IMR-90 (cell line): ENCODE results near the gene DICER1. TPM values are rescaled to one million over a fixed set of nuclear protein-coding genes. Genes with fewer than 3 reads are reported as not detected.

Experiments used
- ATAC-seq: fragments of 200-7000 bp; cut with Tn5 transposase; 2 replicates; pipeline ENCODE4 v1.9.1; 2020; ENCODE audit warnings: low read depth, mild to moderate bottlenecking, moderate library complexity
- BruUV-seq: library from RNA; stranded (reverse); fragments of 400-500 nt; replicated peaks from 2 replicates; lab custom pipeline; 2021; lab: Mats Ljungman, UMichigan
- CTCF ChIA-PET: fragments of 300-600 bp; formaldehyde crosslinking; extraction: SDS; loops from one replicate; lab custom pipeline; 2021; ENCODE audit warnings: antibody characterized with exemption; lab: Yijun Ruan, JAX
- POLR2A ChIA-PET: fragments of 300-600 bp; sonication (Branson Sonifier 250); formaldehyde crosslinking; loops from one replicate; lab custom pipeline; 2022; ENCODE audit warnings: antibody characterized with exemption; ENCODE audit not compliant: unreplicated experiment; lab: Charles Lee
- DNase-seq: peaks from one replicate; pipeline ENCODE4 v3.0.0; 2013
- H2AFZ ChIP-seq: replicated peaks from 2 replicates; pipeline ENCODE3; 2013; ENCODE audit warnings: low read length, mild to moderate bottlenecking; ENCODE audit not compliant: poor library complexity
- H2AK5ac ChIP-seq: 2 replicates; pipeline ENCODE4 v1.6.1; 2013; ENCODE audit warnings: low read depth, low read length, inconsistent platforms
- H2AK9ac ChIP-seq: replicated peaks from 2 replicates; pipeline ENCODE3; 2013; ENCODE audit warnings: mild to moderate bottlenecking, low read depth, low read length, moderate library complexity; ENCODE audit not compliant: poor library complexity
- H2BK120ac ChIP-seq: 2 replicates; pipeline ENCODE4 v1.6.1; 2013; ENCODE audit warnings: low read depth, low read length, inconsistent platforms
- H2BK15ac ChIP-seq: 3 replicates; pipeline ENCODE4 v1.6.1; 2013; ENCODE audit warnings: low read depth, low read length, inconsistent platforms
- H2BK20ac ChIP-seq: 2 replicates; pipeline ENCODE4 v1.6.1; 2013; ENCODE audit warnings: low read depth, mild to moderate bottlenecking, inconsistent platforms, low read length, moderate library complexity
- H2BK5ac ChIP-seq: 2 replicates; pipeline ENCODE4 v1.6.1; 2013; ENCODE audit warnings: mild to moderate bottlenecking, low read depth, low read length, inconsistent platforms; ENCODE audit not compliant: poor library complexity, severe bottlenecking
- H3K14ac ChIP-seq: replicated peaks from 2 replicates; pipeline ENCODE4 v1.6.1; 2013; ENCODE audit warnings: low read depth, low read length, inconsistent platforms
- H3K18ac ChIP-seq: 2 replicates; pipeline ENCODE4 v1.6.1; 2013; ENCODE audit warnings: low read depth, low read length, control low read depth
- H3K23ac ChIP-seq: 2 replicates; pipeline ENCODE4 v1.6.1; 2013; ENCODE audit warnings: low read depth, low read length, inconsistent platforms
- H3K27ac ChIP-seq: 2 replicates; pipeline ENCODE4 v1.5.1; 2013; ENCODE audit warnings: mild to moderate bottlenecking, control low read depth, low read length; ENCODE audit not compliant: insufficient read depth
- H3K27me3 ChIP-seq: 2 replicates; pipeline ENCODE4 v1.6.1; 2013; ENCODE audit warnings: low read length; ENCODE audit not compliant: control insufficient read depth, insufficient read depth
- H3K36me3 ChIP-seq: 2 replicates; pipeline ENCODE4 v1.6.1; 2013; ENCODE audit warnings: low read length, mixed read lengths; ENCODE audit not compliant: control insufficient read depth, insufficient read depth
- H3K4ac ChIP-seq: 2 replicates; pipeline ENCODE4 v1.6.1; 2013; ENCODE audit warnings: low read depth, low read length, inconsistent platforms
- H3K4me1 ChIP-seq: 2 replicates; pipeline ENCODE4 v1.6.1; 2013; ENCODE audit warnings: low read length, mixed read lengths; ENCODE audit not compliant: control insufficient read depth, insufficient read depth
- H3K4me2 ChIP-seq: 2 replicates; pipeline ENCODE4 v1.6.1; 2013; ENCODE audit warnings: low read depth, mild to moderate bottlenecking, control low read depth, low read length, moderate library complexity
- H3K4me3 ChIP-seq: 2 replicates; pipeline ENCODE4 v1.5.1; 2013; ENCODE audit warnings: low read depth, mild to moderate bottlenecking, control low read depth, low read length, moderate library complexity; ENCODE audit not compliant: insufficient read depth
- H3K56ac ChIP-seq: 2 replicates; pipeline ENCODE4 v1.6.1; 2013; ENCODE audit warnings: low read length, inconsistent platforms; ENCODE audit not compliant: insufficient read depth; ENCODE audit errors: extremely low read depth
- H3K79me1 ChIP-seq, 2 experiments: 2 replicates each; pipeline ENCODE4 v1.6.1; 2013; ENCODE audit warnings: low read length in 2 of 2, inconsistent platforms in 1 of 2, low read depth in 1 of 2
- H3K9ac ChIP-seq: 2 replicates; pipeline ENCODE4 v1.6.1; 2013; ENCODE audit warnings: low read depth, low read length, control low read depth
- H3K9me1 ChIP-seq: 2 replicates; pipeline ENCODE4 v1.6.1; 2013; ENCODE audit warnings: low read length, inconsistent platforms; ENCODE audit not compliant: insufficient read depth
- H3K9me3 ChIP-seq: 2 replicates; pipeline ENCODE4 v1.6.1; 2013; ENCODE audit warnings: low read length; ENCODE audit not compliant: control insufficient read depth, insufficient read depth
- H4K20me1 ChIP-seq: 2 replicates; pipeline ENCODE4 v1.6.1; 2013; ENCODE audit warnings: low read length, inconsistent platforms; ENCODE audit not compliant: insufficient read depth
- H4K5ac ChIP-seq: 2 replicates; pipeline ENCODE4 v1.6.1; 2013; ENCODE audit warnings: mild to moderate bottlenecking, low read depth, low read length, control low read depth
- H4K8ac ChIP-seq, 2 experiments: 2 replicates each; pipeline ENCODE4 v1.6.1; 2013; ENCODE audit warnings: low read depth in 2 of 2, low read length in 2 of 2, control low read depth in 1 of 2, inconsistent platforms in 1 of 2
- H4K91ac ChIP-seq: 2 replicates; pipeline ENCODE4 v1.6.1; 2013; ENCODE audit warnings: low read depth, low read length, inconsistent platforms; ENCODE audit not compliant: insufficient read depth
- NFE2L2 ChIP-seq: fragments of 150-350 bp; IDR thresholded peaks from 2 replicates; pipeline ENCODE4 v1.6.1; 2016; ENCODE audit warnings: low read depth, mild to moderate bottlenecking, low read length
- WGBS, 2 experiments: methylation state at CpG; one replicate each; pipeline versions ENCODE4 v1.1.5 to v1.1.7; 2013; ENCODE audit warnings: missing lambda C conversion rate in 2 of 2; ENCODE audit not compliant: insufficient read length in 1 of 2; ENCODE audit errors: extremely low coverage in 2 of 2; 5-methylcytosine and 5-hydroxymethylcytosine counted together
- dilution Hi-C: fragments of 300-500 bp; cut with HindIII; formaldehyde crosslinking; loops from one replicate; pipeline ENCODE4 v1.14.3; 2018; ENCODE audit warnings: low sequenced_read_pairs; ENCODE audit not compliant: unreplicated experiment
- in situ Hi-C: fragments of 300-500 bp; cut with MboI; formaldehyde crosslinking; loops from 3 replicates; pipeline ENCODE4 v1.14.3; 2019; ENCODE audit warnings: low sequenced_read_pairs, inconsistent platforms, mixed read lengths
- intact Hi-C: fragments of 100-400 bp; cut with micrococcal nuclease; formaldehyde crosslinking; loops from 2 replicates; pipeline ENCODE4 v1.10.0; 2022
- polyA plus RNA-seq, 3 experiments: library from polyadenylated mRNA; depleted of rRNA; stranded (reverse); fragments of >200 nt; gene quantifications; 2 replicates each; pipeline ENCODE4 v1.2.3, GENCODE V29; 2012; ENCODE audit warnings: low replicate concordance in 1 of 3
- total RNA-seq: library from RNA; depleted of rRNA; stranded (reverse); fragments of >200 nt; gene quantifications from 2 replicates; pipeline ENCODE4 v1.2.3, GENCODE V29; 2012

Gene DICER1
- total and polyA plus RNA-seq, 2 of the 4 experiments (the other 2 are of a cell fraction), result 9.7 to 49.5 TPM

GRCh38 chr14:95197551-95197950 lies 40.2 kb upstream of the DICER1 start:
- in situ Hi-C loops (no loop called here), intact Hi-C loops (loop anchor here (10.0 kb wide), 1 partner anchor 513 kb away; no protein-coding TSS in a partner anchor), dilution Hi-C loops (no loop called here)
- no peak overlapping the region for H4K5ac ChIP-seq
- H2AFZ ChIP-seq, result no peak overlapping the region
- no peak overlapping the region for H2BK20ac ChIP-seq
- H4K8ac ChIP-seq, result no peak overlapping the region
- H2BK5ac ChIP-seq, result no peak overlapping the region
- H3K4me1 ChIP-seq, result no peaks in the 10 kb centered on the region
- H3K4me2 ChIP-seq, result no peak overlapping the region
- no peaks in the 10 kb centered on the region for H3K79me1 ChIP-seq
- no TSS peak for BruUV-seq
- H2BK120ac ChIP-seq, result no peak overlapping the region
- H3K14ac ChIP-seq, result no peak overlapping the region
- ChIA-PET CTCF (no interaction called here), POLR2A (no interaction called here)
- TF ChIP-seq NFE2L2, result no peak
- no peak overlapping the region for H3K56ac ChIP-seq
- H3K9ac ChIP-seq, result no peak overlapping the region
- H3K18ac ChIP-seq, result no peak overlapping the region
- no peak overlapping the region for H3K4me3 ChIP-seq
- no peak overlapping the region for H2BK15ac ChIP-seq
- no peak overlapping the region for H4K91ac ChIP-seq
- no peak for ATAC-seq
- H2AK5ac ChIP-seq, result no peak overlapping the region
- H3K4ac ChIP-seq, result no peak overlapping the region
- no peaks in the 10 kb centered on the region; the same call in 1 of the 2 replicates for H3K27me3 ChIP-seq
- no peak overlapping the region for H3K27ac ChIP-seq
- H3K36me3 ChIP-seq, result no peaks in the 10 kb centered on the region
- H3K9me1 ChIP-seq, result no peaks in the 10 kb centered on the region
- no peak overlapping the region for H2AK9ac ChIP-seq
- H3K9me3 ChIP-seq, result no peaks in the 10 kb centered on the region
- H4K20me1 ChIP-seq, result no peaks in the 10 kb centered on the region
- DNase-seq, result no peak
- WGBS, 2 experiments, result 90% methylated on average over 3 of the region's 8 CpGs; no CpG with 5 or more reads in 1 of the 2 experiments
- no peak overlapping the region for H3K23ac ChIP-seq
